ENCODE measurements around the gene TYK2.
"Not testable (repeated sequence)": the region's sequence is repeated elsewhere in the genome, so short reads cannot be mapped to it uniquely, and the experiment has no call there.

Gene TYK2

GRCh38 chr19:10372690-10373089, 7.7 kb downstream of the TYK2 start:
- no peak for DNase-seq (ENCODE audit: low spot score)

GRCh38 chr19:10368101-10368803, 12.1 kb downstream of the TYK2 start:
- DNase-seq (ENCODE audit: low spot score): no peak

- DNase-seq (ENCODE audit: low spot score): not testable (repeated sequence)
Measured at GRCh38 chr19:10366950-10367512, 13.3 kb downstream of the TYK2 start.

GRCh38 chr19:10365518-10365917, 14.9 kb downstream of the TYK2 start:
- no peak for DNase-seq (ENCODE audit: low spot score)

GRCh38 chr19:10364644-10365043, 15.7 kb downstream of the TYK2 start:
- no peak for DNase-seq (ENCODE audit: low spot score)

GRCh38 chr19:10363789-10364281, 16.5 kb downstream of the TYK2 start:
- no peak for DNase-seq (ENCODE audit: low spot score)

- no peak for DNase-seq (ENCODE audit: low spot score)
Measured at GRCh38 chr19:10362259-10362658, 18.1 kb downstream of the TYK2 start.

GRCh38 chr19:10361569-10362011, 18.8 kb downstream of the TYK2 start:
- DNase-seq (ENCODE audit: low spot score): no peak

GRCh38 chr19:10356431-10356830, 23.9 kb downstream of the TYK2 start:
- no peak for DNase-seq (ENCODE audit: low spot score)

- peak; percentile 61 for DNase-seq (ENCODE audit: low spot score)
Measured at GRCh38 chr19:10353793-10354391, 26.5 kb downstream of the TYK2 start.

- no peak for DNase-seq (ENCODE audit: low spot score)
Measured at GRCh38 chr19:10352764-10353671, 27.4 kb downstream of the TYK2 start.

GRCh38 chr19:10346509-10346908, 33.9 kb downstream of the TYK2 start:
- no peak for DNase-seq (ENCODE audit: low spot score)

GRCh38 chr19:10344780-10345179, 35.6 kb downstream of the TYK2 start:
- no peak for DNase-seq (ENCODE audit: low spot score)

GRCh38 chr19:10343495-10343894, 36.9 kb downstream of the TYK2 start:
- DNase-seq (ENCODE audit: low spot score): no peak

- DNase-seq (ENCODE audit: low spot score): no peak
Measured at GRCh38 chr19:10339977-10340376, 40.4 kb downstream of the TYK2 start.

GRCh38 chr19:10339380-10339960, 40.9 kb downstream of the TYK2 start, which contains the start of gene ICAM3:
Gene ICAM3, minus strand, starts transcription at chr19:10339624. Its CDS starts 10 bp downstream, at chr19:10339614.
- no peak for DNase-seq (ENCODE audit: low spot score)

GRCh38 chr19:10338940-10339339, 41.4 kb downstream of the TYK2 start:
- no peak for DNase-seq (ENCODE audit: low spot score)

- not testable (repeated sequence) for DNase-seq (ENCODE audit: low spot score)
Measured at GRCh38 chr19:10336725-10337124, 43.6 kb downstream of the TYK2 start.

GRCh38 chr19:10335352-10335985, 44.9 kb downstream of the TYK2 start:
- no peak for DNase-seq (ENCODE audit: low spot score)

GRCh38 chr19:10334588-10335351, 45.6 kb downstream of the TYK2 start:
- peak; percentile 61 for DNase-seq (ENCODE audit: low spot score)
